Activated T-cell treated with anti-CD3 and anti-CD28 coated beads, Interleukin-2, amount 50 U/mL, for 4 hours (primary cell): ENCODE data around the gene TBX5. TPM values are rescaled to one million over a fixed set of nuclear protein-coding genes. Genes with fewer than 3 reads are reported as not detected.

Experiments
- ATAC-seq, 2 donors: fragments of 200-7000 bp; cut with Tn5 transposase; one replicate each; pipeline ENCODE4 v1.10.0; 2021
- DNase-seq: peaks from one replicate; pipeline ENCODE4 v3.0.0-alpha.2; 2020
- H3K27me3 Mint-ChIP-seq: one replicate; pipeline ENCODE4 v1.8.0; 2021; ENCODE audit warnings: low read depth, mixed read lengths
- H3K36me3 Mint-ChIP-seq: one replicate; pipeline ENCODE4 v1.8.0; 2022; ENCODE audit warnings: mixed read lengths; ENCODE audit not compliant: insufficient read depth
- H3K4me1 Mint-ChIP-seq: one replicate; pipeline ENCODE4 v1.8.0; 2021; ENCODE audit warnings: low read depth, mixed read lengths
- H3K4me3 Mint-ChIP-seq: one replicate; pipeline ENCODE4 v1.8.0; 2021; ENCODE audit warnings: mild to moderate bottlenecking, moderate library complexity, mixed read lengths
- H3K9me3 Mint-ChIP-seq: one replicate; pipeline ENCODE4 v1.8.0; 2021; ENCODE audit warnings: mixed read lengths
- total RNA-seq, 3 donors: library from RNA; stranded (reverse); gene quantifications; one replicate each; pipeline ENCODE4 v1.2.1, GENCODE V29; 2021

TBX5 gene
- total RNA-seq, 3 donors from 2014 or later = not detected

DNA sequence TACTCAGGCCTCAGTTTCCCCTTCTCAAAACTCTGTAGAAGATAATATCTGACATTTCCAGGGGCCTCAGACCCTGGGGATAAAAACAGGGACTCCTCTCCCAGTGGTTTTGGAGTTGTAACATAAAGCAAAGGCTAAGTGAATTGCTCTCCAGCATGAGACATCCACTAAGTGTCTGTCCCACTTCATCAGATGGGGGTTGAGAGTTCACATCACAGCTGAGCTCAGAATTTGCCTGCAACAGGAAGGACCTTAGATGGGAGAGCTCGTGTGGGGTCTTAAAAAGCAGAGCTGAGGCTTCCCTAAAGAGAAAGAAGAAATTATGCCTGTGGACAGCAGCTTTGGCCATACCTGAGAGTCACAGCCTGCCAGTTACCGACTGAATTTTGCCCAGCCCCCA, 61.1 kb downstream of the TBX5 start:
- no peak for ATAC-seq
- H3K4me1 Mint-ChIP-seq = no peaks in the 10 kb centered on the region
- no peak overlapping the region for H3K4me3 Mint-ChIP-seq
- no peaks in the 10 kb centered on the region for H3K36me3 Mint-ChIP-seq
- no peaks in the 10 kb centered on the region for H3K9me3 Mint-ChIP-seq
- H3K27me3 Mint-ChIP-seq = no peaks in the 10 kb centered on the region
- DNase-seq = no peak

DNA sequence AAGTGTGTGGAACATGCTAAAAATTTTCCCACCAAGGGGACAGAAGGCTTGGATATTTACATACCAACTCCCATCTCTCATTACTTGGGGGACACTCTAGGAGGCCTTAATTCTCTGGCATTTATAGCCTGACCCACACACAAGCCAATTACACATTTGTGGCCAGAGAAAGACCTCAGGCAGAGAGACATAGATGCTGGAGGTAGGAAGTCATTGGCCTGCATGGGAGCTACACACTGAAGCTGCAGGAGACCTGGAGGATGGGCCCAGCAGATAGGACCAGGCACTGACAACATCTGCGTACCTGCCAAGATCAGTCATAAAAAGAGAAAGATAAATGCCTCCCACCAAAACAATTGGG, 61.7 kb downstream of the TBX5 start:
- no peak for ATAC-seq
- no peaks in the 10 kb centered on the region for H3K9me3 Mint-ChIP-seq
- DNase-seq = no peak

DNA sequence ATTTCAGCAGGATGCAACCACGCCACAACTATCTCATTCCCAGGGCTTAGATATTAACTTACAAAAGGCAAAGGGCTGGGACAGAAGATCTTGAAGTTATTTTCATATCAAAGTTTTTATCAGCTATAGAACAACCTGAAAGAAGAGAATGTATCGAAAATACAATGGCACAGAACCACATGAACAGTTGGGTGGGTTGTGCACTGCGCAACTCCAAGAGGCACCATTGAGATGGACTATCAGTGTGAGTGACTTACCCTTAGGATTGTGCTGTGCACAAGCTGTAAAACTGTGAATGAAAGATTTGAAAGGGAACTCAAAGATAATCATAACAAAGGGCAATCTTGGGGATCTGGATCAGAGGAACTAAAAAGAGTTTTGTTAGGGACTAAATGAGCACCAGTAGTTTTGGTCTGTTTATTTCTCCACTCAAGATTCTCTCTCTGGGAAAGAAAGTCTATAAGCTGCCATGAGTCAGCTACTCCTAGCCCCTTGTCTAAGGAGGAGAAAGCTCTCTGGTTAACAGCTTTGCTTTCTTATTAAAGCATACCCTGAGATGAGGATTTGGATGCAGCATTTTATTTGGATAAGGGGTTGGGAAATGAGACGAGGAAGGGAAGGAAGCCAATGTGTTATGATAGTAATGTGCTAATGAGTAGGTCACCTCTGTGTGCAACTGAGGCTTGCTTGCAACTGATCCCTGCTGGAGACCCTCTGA, 62.2 kb downstream of the TBX5 start:
- Mint-ChIP-seq H3K4me3 (no peak overlapping the region), H3K36me3 (no peaks in the 10 kb centered on the region), H3K9me3 (no peaks in the 10 kb centered on the region), H3K4me1 (no peaks in the 10 kb centered on the region), H3K27me3 (no peaks in the 10 kb centered on the region)
- ATAC-seq = no peak
- no peak for DNase-seq

More for the DNA sequence above, 61.7 kb downstream of the TBX5 start:
- no peaks in the 10 kb centered on the region for H3K4me1 Mint-ChIP-seq
- H3K27me3 Mint-ChIP-seq = no peaks in the 10 kb centered on the region
- no peak overlapping the region for H3K4me3 Mint-ChIP-seq
- H3K36me3 Mint-ChIP-seq = no peaks in the 10 kb centered on the region

DNA sequence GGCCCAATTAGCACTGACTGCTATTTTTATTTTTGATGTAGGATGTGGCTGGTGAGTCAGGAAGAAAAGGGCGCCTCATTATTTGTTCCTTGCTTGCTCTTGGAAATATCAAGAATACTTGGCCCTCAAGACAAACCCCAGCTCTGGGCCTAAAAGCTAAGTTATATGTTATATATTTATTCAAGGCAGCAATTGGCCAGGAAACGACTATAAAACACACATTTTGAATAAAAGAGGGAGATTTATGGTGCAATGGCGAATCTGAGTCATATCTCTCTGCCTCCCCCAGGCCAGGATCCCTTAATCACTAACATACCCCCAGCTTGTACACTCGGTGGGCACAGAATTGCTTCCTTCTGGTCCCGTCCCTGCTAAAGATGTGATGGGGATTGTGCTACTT, 63.3 kb downstream of the TBX5 start:
- no peak for DNase-seq
- ATAC-seq = no peak
- Mint-ChIP-seq H3K9me3 (peaks cover 5% of the 10 kb centered on the region), H3K36me3 (no peaks in the 10 kb centered on the region), H3K4me3 (no peak overlapping the region), H3K27me3 (peaks cover 4% of the 10 kb centered on the region), H3K4me1 (no peaks in the 10 kb centered on the region)

DNA sequence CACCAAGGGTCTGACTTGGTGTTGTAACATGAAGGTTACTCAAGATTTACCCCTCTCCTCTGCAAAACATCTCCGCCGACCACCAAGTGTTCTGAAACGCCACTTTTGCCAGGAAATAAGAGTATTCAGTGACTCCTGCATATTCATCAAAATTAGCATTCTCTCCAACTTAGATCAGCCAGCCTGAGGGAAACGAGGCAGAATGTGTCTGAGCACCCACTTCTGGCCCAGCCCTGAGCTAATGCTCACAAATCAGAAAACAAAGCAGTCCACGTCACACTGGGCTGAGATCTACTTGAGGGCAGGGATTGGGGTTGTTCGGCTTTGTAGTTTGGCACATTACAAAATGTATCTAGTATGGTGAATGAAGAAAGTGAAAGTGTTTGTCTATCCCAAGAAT, 64.3 kb downstream of the TBX5 start:
- ATAC-seq (no peak), DNase-seq (no peak)
- H3K36me3 Mint-ChIP-seq = no peaks in the 10 kb centered on the region
- H3K4me1 Mint-ChIP-seq = no peaks in the 10 kb centered on the region
- peaks cover 7% of the 10 kb centered on the region for H3K27me3 Mint-ChIP-seq
- H3K9me3 Mint-ChIP-seq = peaks cover 5% of the 10 kb centered on the region
- H3K4me3 Mint-ChIP-seq = no peak overlapping the region

DNA sequence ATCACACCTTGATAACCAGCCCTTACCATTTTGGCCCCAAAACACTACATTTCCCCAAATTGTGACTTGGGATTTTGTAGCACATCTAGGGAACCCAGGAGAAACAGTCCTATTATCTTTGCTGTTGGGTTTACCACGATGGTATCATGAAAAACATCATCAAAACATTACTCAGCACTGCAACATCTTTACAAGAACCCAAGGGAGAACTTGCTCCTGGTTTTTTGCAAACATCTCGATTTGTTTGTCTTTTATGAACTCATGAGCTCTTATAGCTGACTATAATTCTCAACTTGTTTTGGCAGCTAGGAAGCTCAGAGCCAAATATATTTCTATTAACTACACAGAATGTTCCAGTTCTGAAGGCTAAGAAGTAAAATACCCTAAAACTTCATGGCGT, 65.7 kb downstream of the TBX5 start:
- Mint-ChIP-seq H3K4me1 (no peaks in the 10 kb centered on the region), H3K36me3 (no peaks in the 10 kb centered on the region), H3K9me3 (peaks cover 5% of the 10 kb centered on the region), H3K27me3 (peaks cover 7% of the 10 kb centered on the region), H3K4me3 (no peak overlapping the region)
- DNase-seq (no peak), ATAC-seq (no peak)

DNA sequence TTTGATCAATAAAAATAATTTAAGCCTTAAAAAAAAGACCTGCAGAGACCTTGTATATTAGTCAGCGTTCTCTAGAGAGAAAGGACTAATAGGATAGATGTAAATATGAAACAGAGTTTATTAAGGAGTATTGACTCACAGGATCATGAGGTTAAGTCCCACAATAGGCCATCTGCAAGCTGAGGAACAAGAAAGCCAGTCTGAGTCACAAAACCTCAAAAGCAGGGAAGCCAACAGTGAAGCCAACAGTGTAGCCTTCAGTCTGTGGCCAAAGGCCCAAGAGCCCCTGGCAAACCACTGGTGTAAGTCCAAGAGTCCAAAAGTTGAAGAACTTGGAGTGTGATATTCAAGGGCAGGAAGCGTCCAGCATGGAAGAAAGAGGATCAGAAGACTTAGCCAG, 66.3 kb downstream of the TBX5 start:
- no peak for ATAC-seq
- DNase-seq = no peak
- H3K9me3 Mint-ChIP-seq = peaks cover 5% of the 10 kb centered on the region
- no peak overlapping the region for H3K4me3 Mint-ChIP-seq
- H3K27me3 Mint-ChIP-seq = peaks cover 7% of the 10 kb centered on the region
- no peaks in the 10 kb centered on the region for H3K4me1 Mint-ChIP-seq
- H3K36me3 Mint-ChIP-seq = no peaks in the 10 kb centered on the region

DNA sequence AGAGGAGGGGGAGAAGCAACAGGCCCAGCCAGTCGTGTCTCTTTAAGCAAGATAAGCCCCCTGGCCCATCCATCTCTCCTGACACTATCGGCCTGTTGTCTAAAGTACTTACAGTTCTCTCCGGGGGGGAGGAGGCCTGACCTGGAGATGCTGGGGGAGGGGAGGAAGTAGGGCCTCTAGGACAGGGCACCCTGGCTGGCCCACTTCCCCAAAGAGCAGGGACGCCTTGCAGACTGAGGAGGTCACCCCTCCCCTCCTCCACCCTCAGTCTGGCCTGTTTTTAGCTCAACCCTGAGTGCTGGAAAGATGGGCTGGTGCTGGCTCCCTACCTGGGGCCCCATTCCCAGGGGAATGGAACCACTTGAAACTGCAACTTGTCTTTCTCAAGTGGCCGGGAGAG, 70.3 kb downstream of the TBX5 start:
- peaks cover 11% of the 10 kb centered on the region for H3K9me3 Mint-ChIP-seq

DNA sequence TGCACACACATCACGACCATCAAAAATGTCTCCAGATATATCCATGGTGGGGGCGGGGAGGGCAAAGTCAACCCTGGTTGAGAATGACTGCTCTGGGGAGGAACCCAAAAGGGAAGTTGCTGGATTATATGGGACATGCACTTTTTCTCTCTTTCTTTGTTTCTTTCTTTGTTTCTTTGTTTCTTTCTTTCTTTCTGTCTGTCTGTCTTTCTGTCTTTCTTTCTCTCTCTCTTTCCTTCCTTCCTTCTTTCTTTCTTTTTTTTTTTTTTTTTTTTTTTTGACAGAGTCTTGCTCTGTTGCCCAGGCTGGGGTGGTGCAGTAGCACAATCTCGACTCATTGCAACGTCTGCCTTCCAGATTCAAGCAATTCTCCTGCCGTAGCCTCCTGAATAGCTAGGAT, 71.5 kb downstream of the TBX5 start:
- no peaks in the 10 kb centered on the region for H3K36me3 Mint-ChIP-seq
- H3K4me1 Mint-ChIP-seq = no peaks in the 10 kb centered on the region
- H3K4me3 Mint-ChIP-seq = no peak overlapping the region
- DNase-seq = no peak
- peaks cover 20% of the 10 kb centered on the region for H3K9me3 Mint-ChIP-seq
- no peak for ATAC-seq
- peaks cover 7% of the 10 kb centered on the region for H3K27me3 Mint-ChIP-seq

More for the DNA sequence above, 70.3 kb downstream of the TBX5 start:
- peaks cover 7% of the 10 kb centered on the region for H3K27me3 Mint-ChIP-seq
- H3K4me3 Mint-ChIP-seq = no peak overlapping the region
- no peaks in the 10 kb centered on the region for H3K36me3 Mint-ChIP-seq
- H3K4me1 Mint-ChIP-seq = no peaks in the 10 kb centered on the region
- DNase-seq (no peak), ATAC-seq (no peak)

DNA sequence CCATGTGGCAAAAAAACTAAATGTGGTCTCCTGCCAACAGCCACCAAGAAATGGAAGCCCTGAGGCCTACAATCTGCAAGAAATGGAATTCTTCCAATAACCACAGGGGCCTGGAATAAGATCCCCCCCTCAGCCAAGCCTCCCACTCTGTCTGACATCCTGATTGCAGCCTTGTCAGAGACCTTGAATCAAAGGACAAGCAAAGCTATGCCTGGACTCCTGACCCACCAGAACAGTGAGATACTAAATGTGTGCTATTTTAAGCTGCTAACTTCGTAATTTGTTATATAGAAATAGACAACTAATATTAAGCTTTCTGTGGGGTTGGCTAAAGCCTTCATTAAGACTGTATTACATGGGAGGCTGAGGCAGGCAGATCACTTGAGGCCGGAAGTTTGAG, 77.7 kb downstream of the TBX5 start:
- Mint-ChIP-seq H3K4me3 (no peak overlapping the region), H3K36me3 (no peaks in the 10 kb centered on the region), H3K4me1 (no peaks in the 10 kb centered on the region), H3K9me3 (peaks cover 16% of the 10 kb centered on the region), H3K27me3 (no peaks in the 10 kb centered on the region)
- DNase-seq (no peak), ATAC-seq (no peak)

DNA sequence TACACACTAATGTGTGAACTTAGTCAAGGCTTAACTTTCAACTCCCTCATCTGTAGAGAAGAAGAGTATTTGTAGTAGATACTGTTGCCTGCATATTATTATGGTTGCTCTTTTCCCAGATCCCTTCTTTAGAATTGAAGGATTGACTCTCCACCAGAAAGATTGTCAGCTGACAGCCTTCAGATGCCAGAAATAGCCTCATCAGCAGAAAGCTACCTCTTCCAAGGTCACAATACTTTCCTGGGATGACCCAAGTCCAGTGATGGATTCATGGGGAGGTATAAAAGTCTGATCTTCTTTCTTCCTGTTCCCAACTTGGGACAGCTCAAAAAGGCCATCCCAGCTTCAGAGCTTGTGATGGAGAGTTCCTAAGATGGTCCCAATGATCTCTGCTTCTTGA, 78.2 kb downstream of the TBX5 start:
- peaks cover 16% of the 10 kb centered on the region for H3K9me3 Mint-ChIP-seq
- no peaks in the 10 kb centered on the region for H3K4me1 Mint-ChIP-seq
- no peaks in the 10 kb centered on the region for H3K27me3 Mint-ChIP-seq
- DNase-seq = no peak
- no peak overlapping the region for H3K4me3 Mint-ChIP-seq
- ATAC-seq = no peak
- no peaks in the 10 kb centered on the region for H3K36me3 Mint-ChIP-seq

DNA sequence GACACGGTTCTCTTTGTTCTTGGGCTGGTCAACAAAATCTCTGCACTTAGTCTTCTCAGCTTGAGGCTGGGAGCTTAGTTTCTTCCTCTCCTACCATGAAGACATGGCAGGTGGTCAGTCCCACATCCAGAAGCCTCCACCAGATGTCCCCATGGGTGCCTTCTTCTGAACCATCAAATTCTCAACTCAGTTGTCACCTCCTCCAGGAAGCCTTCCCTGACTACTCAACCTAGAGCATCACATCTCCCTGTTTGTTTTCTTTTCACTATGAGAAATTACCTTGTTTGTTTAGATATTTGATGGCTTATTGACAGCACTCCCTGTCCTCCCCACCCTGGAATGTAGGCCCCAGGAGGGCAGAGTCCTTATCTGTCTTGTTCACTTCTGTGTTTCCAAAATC, 84.4 kb downstream of the TBX5 start:
- Mint-ChIP-seq H3K4me1 (no peaks in the 10 kb centered on the region), H3K4me3 (no peak overlapping the region), H3K36me3 (no peaks in the 10 kb centered on the region), H3K27me3 (no peaks in the 10 kb centered on the region), H3K9me3 (peaks cover 3% of the 10 kb centered on the region)
- DNase-seq = no peak
- ATAC-seq = no peak

DNA sequence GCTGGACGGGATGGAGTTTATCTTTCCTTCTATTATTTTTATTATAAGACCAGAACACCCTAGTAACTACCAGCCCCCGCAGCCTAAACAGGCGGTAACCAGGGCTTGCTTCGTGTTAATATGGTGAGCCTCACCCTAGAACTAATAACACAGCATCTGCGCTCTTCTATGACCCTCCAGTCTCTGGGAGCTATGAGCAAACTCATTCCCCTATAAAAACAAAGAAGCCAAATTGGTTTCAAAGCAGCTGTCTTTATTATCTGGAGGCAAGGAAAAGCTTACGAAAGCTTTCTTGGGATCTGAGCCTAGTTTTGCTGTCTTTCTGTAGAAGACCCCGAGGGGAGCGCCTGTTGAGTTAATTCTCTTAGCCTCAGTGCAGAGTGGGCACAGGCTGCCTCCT, 85.0 kb downstream of the TBX5 start:
- no peaks in the 10 kb centered on the region for H3K27me3 Mint-ChIP-seq
- peaks cover 3% of the 10 kb centered on the region for H3K9me3 Mint-ChIP-seq
- no peak overlapping the region for H3K4me3 Mint-ChIP-seq
- no peak for ATAC-seq
- no peaks in the 10 kb centered on the region for H3K4me1 Mint-ChIP-seq
- DNase-seq = no peak
- no peaks in the 10 kb centered on the region for H3K36me3 Mint-ChIP-seq

DNA sequence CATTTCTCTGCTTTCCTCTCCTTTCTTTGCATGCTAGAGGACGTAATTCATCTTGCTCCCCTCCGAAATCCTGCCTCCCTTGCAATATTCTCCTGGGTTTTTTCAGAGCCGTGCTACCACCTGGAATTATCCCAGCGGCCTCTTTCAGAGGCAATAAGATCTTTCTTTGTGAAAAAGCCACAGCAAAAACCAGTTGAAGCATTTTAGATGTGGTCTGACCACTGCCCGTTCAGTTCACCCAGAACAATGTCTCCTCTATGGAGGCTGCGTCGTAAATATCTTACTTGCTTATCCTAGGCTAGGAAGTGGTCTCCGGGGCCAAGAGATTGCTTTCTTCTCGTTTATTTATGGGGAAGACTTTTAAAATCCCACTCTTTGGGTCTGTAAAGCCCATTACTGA, 85.8 kb downstream of the TBX5 start:
- no peak for ATAC-seq
- Mint-ChIP-seq H3K36me3 (no peaks in the 10 kb centered on the region), H3K9me3 (peaks cover 3% of the 10 kb centered on the region), H3K4me1 (no peaks in the 10 kb centered on the region), H3K27me3 (no peaks in the 10 kb centered on the region), H3K4me3 (no peak overlapping the region)
- DNase-seq = no peak

DNA sequence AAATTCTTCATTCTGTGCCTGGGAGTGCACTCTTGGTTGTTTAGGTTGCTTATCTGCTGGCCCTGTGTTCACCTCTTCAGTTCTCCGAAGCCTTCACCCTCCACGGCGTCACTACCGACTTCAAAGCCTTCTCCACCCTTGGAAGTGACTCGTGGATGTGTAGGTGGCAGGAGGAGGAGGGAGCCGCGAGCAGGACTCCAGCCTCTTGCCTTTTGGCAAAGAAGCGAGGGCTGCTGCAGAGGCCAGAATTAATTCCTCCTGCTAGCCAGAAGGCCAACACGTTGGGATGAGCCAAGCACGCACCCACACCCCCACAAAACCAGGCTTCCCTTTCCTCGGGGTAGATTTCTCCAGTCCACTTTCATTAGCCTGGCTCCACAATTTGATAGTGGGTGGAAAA, 86.5 kb downstream of the TBX5 start:
- no peaks in the 10 kb centered on the region for H3K36me3 Mint-ChIP-seq
- H3K4me3 Mint-ChIP-seq = no peak overlapping the region
- H3K4me1 Mint-ChIP-seq = no peaks in the 10 kb centered on the region
- H3K9me3 Mint-ChIP-seq = peaks cover 3% of the 10 kb centered on the region
- no peak for ATAC-seq
- DNase-seq = no peak
- no peaks in the 10 kb centered on the region for H3K27me3 Mint-ChIP-seq

DNA sequence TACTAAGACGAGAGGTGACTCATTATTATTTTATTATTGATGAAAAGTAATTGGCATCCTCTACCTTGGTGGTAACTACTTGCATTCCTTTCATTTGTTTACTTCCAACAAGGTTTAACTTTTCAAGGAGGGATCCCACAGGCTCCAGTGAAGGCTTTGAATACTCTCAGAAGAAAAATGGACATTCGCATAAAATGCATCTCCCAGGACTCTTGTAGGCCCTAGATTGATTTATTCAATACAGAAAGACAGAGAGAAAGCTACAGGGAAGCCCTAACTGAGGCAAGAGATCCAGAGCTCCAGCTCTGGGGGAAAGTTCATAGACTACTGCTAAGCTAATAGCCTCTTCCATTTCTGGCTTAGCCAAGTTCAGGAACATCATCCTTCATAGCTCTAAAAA, 87.0 kb downstream of the TBX5 start:
- H3K9me3 Mint-ChIP-seq = peaks cover 3% of the 10 kb centered on the region
- H3K27me3 Mint-ChIP-seq = peaks cover 2% of the 10 kb centered on the region
- H3K4me3 Mint-ChIP-seq = no peak overlapping the region
- H3K4me1 Mint-ChIP-seq = no peaks in the 10 kb centered on the region
- ATAC-seq (no peak), DNase-seq (no peak)
- no peaks in the 10 kb centered on the region for H3K36me3 Mint-ChIP-seq
